ENCODE measurements around the gene RGS14. TPM values are rescaled to one million over a fixed set of nuclear protein-coding genes. Genes with fewer than 3 reads are reported as not detected.

RGS14 gene
- total RNA-seq, 1 donor from 2014 or later, result 16.6 TPM

- Mint-ChIP-seq H3K27me3 (no peaks in the 10 kb centered on the region), H3K9me3 (no peaks in the 10 kb centered on the region), H3K36me3 (peaks cover 6% of the 10 kb centered on the region), H3K4me1 (ENCODE audit: unreplicated experiment) (peaks cover 5% of the 10 kb centered on the region), H3K4me3 (no peak overlapping the region), H3K27ac (no peak overlapping the region)
- no peak for TF ChIP-seq CTCF (conservative IDR thresholded peaks at IDR 0.05)
- DNase-seq (ENCODE audit: extremely low spot score, unreplicated experiment), result no peak
These were observed 26.5 kb upstream of the RGS14 start for GRCh38 chr5:177330991-177331842.

- Mint-ChIP-seq H3K4me1 (ENCODE audit: unreplicated experiment) (peaks cover 4% of the 10 kb centered on the region), H3K27me3 (no peaks in the 10 kb centered on the region), H3K36me3 (peaks cover 6% of the 10 kb centered on the region), H3K4me3 (no peak overlapping the region), H3K9me3 (no peaks in the 10 kb centered on the region), H3K27ac (no peak overlapping the region)
- no peak for DNase-seq (ENCODE audit: extremely low spot score, unreplicated experiment)
- no peak for TF ChIP-seq CTCF (conservative IDR thresholded peaks at IDR 0.05)
These were observed 25.5 kb upstream of the RGS14 start for GRCh38 chr5:177332031-177332895.

- H3K9me3 Mint-ChIP-seq, result no peaks in the 10 kb centered on the region
- H3K27me3 Mint-ChIP-seq, result no peaks in the 10 kb centered on the region
- no peak for DNase-seq (ENCODE audit: extremely low spot score, unreplicated experiment)
- no peak for TF ChIP-seq CTCF (conservative IDR thresholded peaks at IDR 0.05)
- H3K27ac Mint-ChIP-seq, result no peak overlapping the region
- H3K4me3 Mint-ChIP-seq, result no peak overlapping the region
- peaks cover 6% of the 10 kb centered on the region for H3K36me3 Mint-ChIP-seq
- H3K4me1 Mint-ChIP-seq (ENCODE audit: unreplicated experiment), result peaks cover under 1% of the 10 kb centered on the region
These were observed 24.8 kb upstream of the RGS14 start for GRCh38 chr5:177332896-177333260.

- Mint-ChIP-seq H3K36me3 (peaks cover 6% of the 10 kb centered on the region), H3K4me3 (no peak overlapping the region), H3K4me1 (ENCODE audit: unreplicated experiment) (no peaks in the 10 kb centered on the region), H3K9me3 (no peaks in the 10 kb centered on the region), H3K27me3 (no peaks in the 10 kb centered on the region), H3K27ac (no peak overlapping the region)
- no peak for TF ChIP-seq CTCF (conservative IDR thresholded peaks at IDR 0.05)
- DNase-seq (ENCODE audit: extremely low spot score, unreplicated experiment), result no peak
These were observed 24.1 kb upstream of the RGS14 start for GRCh38 chr5:177333420-177334154.

GRCh38 chr5:177334155-177334551, 23.6 kb upstream of the RGS14 start:
- Mint-ChIP-seq H3K9me3 (no peaks in the 10 kb centered on the region), H3K27me3 (no peaks in the 10 kb centered on the region)

More at GRCh38 chr5:177334155-177334551, 23.6 kb upstream of the RGS14 start:
- H3K4me1 Mint-ChIP-seq (ENCODE audit: unreplicated experiment), result no peaks in the 10 kb centered on the region
- TF ChIP-seq CTCF (conservative IDR thresholded peaks at IDR 0.05), result no peak
- peaks cover 6% of the 10 kb centered on the region for H3K36me3 Mint-ChIP-seq
- no peak overlapping the region for H3K4me3 Mint-ChIP-seq
- no peak for DNase-seq (ENCODE audit: extremely low spot score, unreplicated experiment)
- no peak overlapping the region for H3K27ac Mint-ChIP-seq

All from type B pancreatic cell (in vitro differentiated cells).